LNCAP (cell line): ENCODE data around the gene FAM168A.

Experiments used
- CTCF ChIP-seq: fragments of 450-650 bp; IDR thresholded peaks from 2 replicates; pipeline ENCODE4 v1.5.1; 2017; ENCODE audit warnings: mild to moderate bottlenecking

FAM168A gene

GRCh38 chr11:73536961-73537360 is 61.0 kb downstream of the FAM168A start:
- no peak for TF ChIP-seq CTCF

- TF ChIP-seq CTCF: no peak
Observed at GRCh38 chr11:73532310-73532709, 65.6 kb downstream of the FAM168A start.

GRCh38 chr11:73531386-73531785 is 66.5 kb downstream of the FAM168A start:
- TF ChIP-seq CTCF: no peak

- TF ChIP-seq CTCF: no peak
Observed at GRCh38 chr11:73530109-73530508, 67.8 kb downstream of the FAM168A start.

GRCh38 chr11:73529204-73529530 is 68.7 kb downstream of the FAM168A start:
- no peak for TF ChIP-seq CTCF

- no peak for TF ChIP-seq CTCF
Observed at GRCh38 chr11:73528483-73529203, 69.3 kb downstream of the FAM168A start.

- TF ChIP-seq CTCF: no peak
Observed at GRCh38 chr11:73528013-73528412, 69.9 kb downstream of the FAM168A start.

GRCh38 chr11:73525611-73526010 is 72.3 kb downstream of the FAM168A start:
- TF ChIP-seq CTCF: no peak
